ENCODE data around the gene NPC1.
A peak's percentile ranks its signal among the peaks of the same experiment; 100 is the strongest.
"Not testable (repeated sequence)": the region's sequence is repeated elsewhere in the genome, so short reads cannot be mapped to it uniquely, and the experiment has no call there.

The NPC1 gene

GRCh38 chr18:23503963-23504344 is 82.4 kb downstream of the NPC1 start:
- DNase-seq = no peak
- in situ Hi-C loops (cut with HindIII; ENCODE audit: low pct_ligation_motif_present, low pct_unique_long_range_greater_than_20kb, low sequenced_read_pairs) = no loop called here

- in situ Hi-C loops (cut with HindIII; ENCODE audit: low pct_ligation_motif_present, low pct_unique_long_range_greater_than_20kb, low sequenced_read_pairs) = no loop called here
- peak; percentile 89 for DNase-seq
These were observed 83.0 kb downstream of the NPC1 start, which contains the start of gene RMC1 for GRCh38 chr18:23503038-23503962. RMC1 (plus strand) TSS chr18:23503511; CDS start chr18:23503619, 108 bp downstream.

GRCh38 chr18:23502516-23503037 is 83.7 kb downstream of the NPC1 start:
- no peak for DNase-seq
- in situ Hi-C loops (cut with HindIII; ENCODE audit: low pct_ligation_motif_present, low pct_unique_long_range_greater_than_20kb, low sequenced_read_pairs) = no loop called here

- no peak for DNase-seq
- in situ Hi-C loops (cut with HindIII; ENCODE audit: low pct_ligation_motif_present, low pct_unique_long_range_greater_than_20kb, low sequenced_read_pairs) = no loop called here
These were observed 84.7 kb downstream of the NPC1 start for GRCh38 chr18:23501626-23502025.

- in situ Hi-C loops (cut with HindIII; ENCODE audit: low pct_ligation_motif_present, low pct_unique_long_range_greater_than_20kb, low sequenced_read_pairs) = no loop called here
- DNase-seq = no peak
These were observed 87.0 kb downstream of the NPC1 start for GRCh38 chr18:23499291-23499781.

GRCh38 chr18:23498877-23499276 is 87.4 kb downstream of the NPC1 start:
- peak; percentile 68 for DNase-seq
- in situ Hi-C loops (cut with HindIII; ENCODE audit: low pct_ligation_motif_present, low pct_unique_long_range_greater_than_20kb, low sequenced_read_pairs) = no loop called here

GRCh38 chr18:23498117-23498516 is 88.2 kb downstream of the NPC1 start:
- no peak for DNase-seq
- in situ Hi-C loops (cut with HindIII; ENCODE audit: low pct_ligation_motif_present, low pct_unique_long_range_greater_than_20kb, low sequenced_read_pairs) = no loop called here

- DNase-seq = no peak
- in situ Hi-C loops (cut with HindIII; ENCODE audit: low pct_ligation_motif_present, low pct_unique_long_range_greater_than_20kb, low sequenced_read_pairs) = no loop called here
These were observed 90.4 kb downstream of the NPC1 start for GRCh38 chr18:23495723-23496440.

- no peak for DNase-seq
- in situ Hi-C loops (cut with HindIII; ENCODE audit: low pct_ligation_motif_present, low pct_unique_long_range_greater_than_20kb, low sequenced_read_pairs) = no loop called here
These were observed 91.3 kb downstream of the NPC1 start for GRCh38 chr18:23494992-23495391.

GRCh38 chr18:23493654-23494053 is 92.7 kb downstream of the NPC1 start:
- in situ Hi-C loops (cut with HindIII; ENCODE audit: low pct_ligation_motif_present, low pct_unique_long_range_greater_than_20kb, low sequenced_read_pairs) = no loop called here
- no peak for DNase-seq

GRCh38 chr18:23489586-23489985 is 96.7 kb downstream of the NPC1 start:
- DNase-seq; in situ Hi-C loops (cut with HindIII; ENCODE audit: low pct_ligation_motif_present, low pct_unique_long_range_greater_than_20kb, low sequenced_read_pairs): not testable (repeated sequence)

GRCh38 chr18:23487738-23488570 is 98.4 kb downstream of the NPC1 start:
- in situ Hi-C loops (cut with HindIII; ENCODE audit: low pct_ligation_motif_present, low pct_unique_long_range_greater_than_20kb, low sequenced_read_pairs) = no loop called here
- DNase-seq = no peak

GRCh38 chr18:23485386-23485785 is 100.9 kb downstream of the NPC1 start:
- in situ Hi-C loops (cut with HindIII; ENCODE audit: low pct_ligation_motif_present, low pct_unique_long_range_greater_than_20kb, low sequenced_read_pairs) = no loop called here
- no peak for DNase-seq

GRCh38 chr18:23484561-23485182 is 101.6 kb downstream of the NPC1 start:
- in situ Hi-C loops (cut with HindIII; ENCODE audit: low pct_ligation_motif_present, low pct_unique_long_range_greater_than_20kb, low sequenced_read_pairs) = no loop called here
- DNase-seq = no peak
